Stimulated activated CD8-positive, alpha-beta memory T cell treated with anti-CD3 and anti-CD28 coated beads, Interleukin-12 subunit alpha, Interleukin-12 subunit beta, amount 100 ng/mL, for 1 hour (primary cell): Measurements from ENCODE around the gene NUDT22.
A peak's percentile ranks its signal among the peaks of the same experiment; 100 is the strongest.

ENCODE experiments used
- DNase-seq: peaks from one replicate; pipeline ENCODE4 v3.0.0-alpha.2; 2020; ENCODE audit warnings: low read depth

NUDT22 gene

DNA sequence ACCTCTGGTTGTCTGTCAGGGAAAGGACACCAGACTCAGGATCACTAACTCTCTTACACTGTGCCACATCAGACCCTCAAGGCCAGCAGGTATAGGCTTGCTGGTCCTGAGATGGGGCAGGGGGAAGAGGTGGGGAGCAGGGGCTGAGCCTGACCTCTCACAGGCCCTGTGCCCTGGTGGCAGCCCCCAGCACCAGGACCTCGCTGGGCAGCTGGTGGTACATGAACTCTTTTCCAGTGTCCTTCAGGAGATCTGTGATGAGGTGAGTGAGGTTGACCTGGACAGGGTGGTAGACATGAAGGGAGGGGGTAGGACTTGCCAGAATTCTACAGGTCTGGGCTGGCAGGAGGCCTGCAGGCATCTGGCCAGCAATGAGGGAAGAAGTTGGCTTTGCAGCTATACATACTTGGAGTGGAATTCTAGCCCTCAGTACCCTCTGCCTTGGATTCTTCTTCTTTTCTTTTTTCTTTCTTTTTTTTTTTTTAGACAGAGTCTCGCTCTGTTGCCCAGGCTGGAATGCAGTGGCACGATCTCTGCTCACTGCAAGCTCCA lies 1.4 kb downstream of the NUDT22 start:
- DNase-seq, result no peak

DNA sequence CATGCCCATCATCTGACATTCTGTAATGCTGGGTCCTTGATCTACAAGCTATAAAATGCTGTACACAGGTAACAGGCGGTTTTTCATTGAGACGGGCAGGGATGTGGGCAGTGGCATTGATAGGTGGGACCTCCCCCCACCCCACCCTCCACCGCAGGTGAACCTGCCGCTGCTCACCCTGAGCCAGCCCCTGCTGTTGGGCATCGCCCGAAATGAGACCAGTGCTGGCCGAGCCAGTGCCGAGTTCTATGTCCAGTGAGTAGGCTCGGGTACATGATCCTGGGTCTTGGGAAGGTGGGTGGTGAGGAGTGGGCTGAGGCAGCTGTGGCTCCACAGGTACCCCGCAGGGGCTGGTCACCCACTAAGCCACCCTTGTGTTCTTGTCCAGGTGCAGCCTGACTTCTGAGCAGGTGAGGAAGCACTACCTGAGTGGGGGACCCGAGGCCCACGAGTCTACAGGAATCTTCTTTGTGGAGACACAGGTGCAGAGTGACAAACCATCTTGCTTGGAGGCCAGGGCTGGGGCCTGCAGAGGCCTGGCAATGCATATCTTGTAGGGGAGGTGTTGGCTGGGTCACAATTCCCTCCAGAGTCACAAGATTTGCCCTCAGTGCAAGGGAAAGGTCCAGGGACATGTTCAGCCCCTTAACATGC lies 3.1 kb downstream of the NUDT22 start:
- DNase-seq, result no peak

DNA sequence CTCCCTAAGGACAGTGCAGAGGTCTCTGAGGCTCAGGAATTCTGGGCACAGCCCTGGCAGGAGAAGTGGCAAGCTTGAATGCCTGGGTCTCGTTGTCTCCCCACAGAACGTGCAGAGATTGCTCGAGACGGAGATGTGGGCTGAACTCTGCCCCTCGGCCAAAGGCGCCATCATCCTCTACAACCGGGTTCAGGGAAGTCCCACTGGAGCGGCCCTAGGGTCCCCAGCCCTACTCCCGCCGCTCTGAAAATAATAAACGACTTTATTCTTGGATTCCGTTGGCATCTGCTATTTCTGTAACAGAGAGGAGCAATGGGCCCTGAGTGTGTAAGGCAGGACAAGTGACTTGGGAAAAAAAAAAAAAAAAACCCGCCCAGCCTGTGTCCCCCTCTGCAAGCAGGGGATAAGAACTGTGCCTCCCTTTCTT lies 3.7 kb downstream of the NUDT22 start:
- DNase-seq, result no peak

DNA sequence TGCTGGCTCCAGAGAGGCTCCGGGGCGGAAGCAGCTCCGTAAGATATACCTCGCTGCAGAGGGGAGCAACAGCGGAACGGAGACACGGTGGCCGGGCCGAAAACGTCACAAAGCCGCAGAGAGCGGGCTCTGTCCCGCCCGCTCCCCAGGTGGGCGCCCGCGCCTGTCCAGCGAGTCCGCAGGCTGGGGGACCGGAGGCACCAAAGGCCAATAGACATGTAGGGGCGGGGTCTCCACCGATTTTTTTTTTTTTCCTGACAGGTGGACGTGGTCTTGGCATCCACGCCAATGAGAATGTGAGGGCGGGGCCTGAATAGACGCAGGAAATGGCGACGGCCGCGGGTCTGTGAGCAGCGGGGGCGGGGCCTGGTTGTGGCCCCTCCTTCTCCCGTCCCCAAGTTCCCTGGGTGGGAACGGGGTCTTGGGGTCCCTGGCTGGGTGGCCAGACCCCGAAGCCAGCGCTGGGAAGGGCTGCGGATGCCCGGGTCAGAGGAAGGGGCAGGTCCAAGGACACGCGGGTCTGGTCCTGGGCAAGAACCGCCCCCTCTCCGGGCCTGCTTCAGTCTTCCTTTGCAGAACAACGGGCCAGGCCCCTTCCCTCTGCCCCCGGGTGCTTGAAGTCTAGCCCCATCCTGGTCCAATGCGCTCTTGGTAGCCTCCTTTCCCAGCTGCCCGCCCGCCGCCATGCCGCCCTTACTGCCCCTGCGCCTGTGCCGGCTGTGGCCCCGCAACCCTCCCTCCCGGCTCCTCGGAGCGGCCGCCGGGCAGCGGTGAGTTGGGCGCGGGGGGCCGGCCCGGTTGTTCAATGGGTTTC lies 4.3 kb downstream of the NUDT22 start, which contains the start of gene DNAJC4:
DNAJC4 (plus strand) TSS at position 378 of the 814 bp plus-strand sequence; CDS start at position 685, 307 bp downstream.
- peak; percentile 75 for DNase-seq

GRCh38 chr11:64230985-64231365 lies 4.9 kb downstream of the NUDT22 start:
- DNase-seq, result no peak

- no peak for DNase-seq
These were observed 5.5 kb downstream of the NUDT22 start for GRCh38 chr11:64231546-64231945.

GRCh38 chr11:64232182-64232966 lies 6.3 kb downstream of the NUDT22 start:
- no peak for DNase-seq

- DNase-seq, result no peak
These were observed 6.9 kb downstream of the NUDT22 start for GRCh38 chr11:64232967-64233315.

- DNase-seq, result peak; percentile 52
These were observed 8.0 kb downstream of the NUDT22 start, which contains the start of gene VEGFB for GRCh38 chr11:64233913-64234586. Gene VEGFB, plus strand, starts transcription at chr11:64234584. Its CDS starts 250 bp downstream, at chr11:64234834.

- no peak for DNase-seq
These were observed 8.7 kb downstream of the NUDT22 start for GRCh38 chr11:64234647-64235379.

- no peak for DNase-seq
These were observed 9.5 kb downstream of the NUDT22 start for GRCh38 chr11:64235437-64236161.

DNA sequence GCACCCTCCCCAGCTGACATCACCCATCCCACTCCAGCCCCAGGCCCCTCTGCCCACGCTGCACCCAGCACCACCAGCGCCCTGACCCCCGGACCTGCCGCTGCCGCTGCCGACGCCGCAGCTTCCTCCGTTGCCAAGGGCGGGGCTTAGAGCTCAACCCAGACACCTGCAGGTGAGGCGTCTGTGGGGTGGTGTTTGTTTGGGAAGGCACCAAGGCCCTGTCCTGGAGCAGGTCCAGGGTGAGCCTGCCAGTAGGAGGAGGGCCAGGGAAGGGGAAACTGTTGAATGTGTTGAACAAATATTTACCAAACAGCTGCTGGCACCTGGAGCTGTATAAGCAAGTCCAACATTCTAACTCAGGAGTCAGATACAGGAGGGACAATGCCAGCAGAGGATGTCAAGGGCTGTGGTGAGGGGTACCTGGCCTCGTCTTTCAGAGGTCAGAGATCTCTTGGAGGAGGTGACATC lies 11.4 kb downstream of the NUDT22 start:
- no peak for DNase-seq

GRCh38 chr11:64238076-64238475 lies 12.0 kb downstream of the NUDT22 start:
- no peak for DNase-seq

GRCh38 chr11:64238999-64239398 lies 12.9 kb downstream of the NUDT22 start:
- no peak for DNase-seq

- no peak for DNase-seq
These were observed 13.8 kb downstream of the NUDT22 start for GRCh38 chr11:64239662-64240434.

DNA sequence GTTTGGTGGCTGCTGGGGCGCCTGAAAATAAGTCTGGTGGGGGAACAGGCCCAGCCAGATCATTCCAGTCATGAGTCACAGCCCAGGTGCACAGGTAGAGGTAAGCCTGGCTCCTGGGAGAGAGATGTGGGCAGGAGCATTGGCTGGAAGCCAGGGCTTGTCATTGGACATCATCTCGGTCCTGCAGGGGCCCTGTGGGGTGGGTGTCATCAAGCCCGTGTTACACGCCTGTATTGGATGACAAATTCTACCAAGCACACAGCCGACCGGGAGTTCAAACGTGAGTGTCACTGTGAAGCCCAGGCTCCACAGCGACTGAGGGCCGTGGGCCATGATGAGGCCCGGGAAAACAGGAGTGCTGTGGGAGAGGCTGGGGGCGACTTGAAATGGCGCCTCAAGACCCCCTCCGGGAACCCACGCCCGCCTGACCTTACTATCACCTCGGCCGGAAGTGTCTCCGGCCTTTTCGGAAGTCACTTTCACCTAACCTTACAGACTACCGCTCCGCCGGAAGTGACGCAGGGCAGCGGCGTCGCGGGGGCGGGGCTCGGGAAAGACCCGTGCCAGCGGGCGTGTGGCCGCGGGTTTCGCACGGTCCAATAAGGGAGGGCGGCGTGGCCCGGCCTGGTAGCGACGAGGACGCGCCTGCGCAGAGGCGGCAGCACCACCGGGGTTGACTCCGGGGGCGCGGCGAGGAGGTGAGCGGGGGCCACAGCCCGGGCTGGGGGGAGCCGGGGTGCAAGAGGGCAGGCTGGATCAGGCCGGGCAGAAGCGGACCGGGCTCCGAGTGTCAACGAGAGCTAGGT lies 14.6 kb downstream of the NUDT22 start, which contains the start of gene FKBP2:
FKBP2 (plus strand) TSS at position 661 of the 806 bp plus-strand sequence. CDS start 1,293 bp downstream, outside the sequence.
- DNase-seq, result peak; percentile 96

GRCh38 chr11:64241241-64241490 lies 15.1 kb downstream of the NUDT22 start:
- DNase-seq, result peak; percentile 99

- no peak for DNase-seq
These were observed 15.7 kb downstream of the NUDT22 start for GRCh38 chr11:64241491-64242374.
